ENCODE results near the gene PMS2. TPM values are rescaled to one million over a fixed set of nuclear protein-coding genes. Genes with fewer than 3 reads are reported as not detected.
"Not testable (repeated sequence)": the region's sequence is repeated elsewhere in the genome, so short reads cannot be mapped to it uniquely, and the experiment has no call there.

Gene PMS2
- total RNA-seq, 2 donors from 2014 or later, result 17.4 to 20.6 TPM

GRCh38 chr7:6026011-6026819 lies 17.4 kb upstream of the PMS2 start:
- peaks cover 96% of the 10 kb centered on the region for H3K36me3 Mint-ChIP-seq (ENCODE audit: low read depth)
- H3K27me3 Mint-ChIP-seq, result no peaks in the 10 kb centered on the region
- no peaks in the 10 kb centered on the region for H3K9me3 Mint-ChIP-seq
- peak; percentile 97 for ATAC-seq (replicated peaks)
- peaks cover 15% of the 10 kb centered on the region for H3K4me1 Mint-ChIP-seq
- peak overlapping the region; percentile 96 for H3K27ac Mint-ChIP-seq
- peak overlapping the region; percentile 79 for H3K4me3 Mint-ChIP-seq

GRCh38 chr7:6023974-6024435 lies 15.2 kb upstream of the PMS2 start:
- peak overlapping the region; percentile 18 for H3K27ac Mint-ChIP-seq

GRCh38 chr7:6022707-6023106 lies 13.9 kb upstream of the PMS2 start:
- peaks cover 100% of the 10 kb centered on the region for H3K36me3 Mint-ChIP-seq (ENCODE audit: low read depth)
- no peak overlapping the region for H3K27ac Mint-ChIP-seq
- no peak for ATAC-seq (replicated peaks)

More at GRCh38 chr7:6023974-6024435, 15.2 kb upstream of the PMS2 start:
- H3K27me3 Mint-ChIP-seq, result no peaks in the 10 kb centered on the region
- no peak overlapping the region for H3K4me3 Mint-ChIP-seq
- peaks cover 100% of the 10 kb centered on the region for H3K36me3 Mint-ChIP-seq (ENCODE audit: low read depth)
- no peaks in the 10 kb centered on the region for H3K9me3 Mint-ChIP-seq
- peaks cover 15% of the 10 kb centered on the region for H3K4me1 Mint-ChIP-seq
- no peak for ATAC-seq (replicated peaks)

GRCh38 chr7:6020371-6021286 lies 11.8 kb upstream of the PMS2 start:
- H3K36me3 Mint-ChIP-seq (ENCODE audit: low read depth), result peaks cover 100% of the 10 kb centered on the region
- ATAC-seq (replicated peaks), result no peak
- H3K9me3 Mint-ChIP-seq, result no peaks in the 10 kb centered on the region
- H3K4me3 Mint-ChIP-seq, result no peak overlapping the region
- H3K4me1 Mint-ChIP-seq, result no peaks in the 10 kb centered on the region
- no peak overlapping the region for H3K27ac Mint-ChIP-seq
- no peaks in the 10 kb centered on the region for H3K27me3 Mint-ChIP-seq

More at GRCh38 chr7:6022707-6023106, 13.9 kb upstream of the PMS2 start:
- Mint-ChIP-seq H3K4me3 (no peak overlapping the region), H3K27me3 (no peaks in the 10 kb centered on the region), H3K9me3 (no peaks in the 10 kb centered on the region), H3K4me1 (peaks cover 15% of the 10 kb centered on the region)

- Mint-ChIP-seq H3K27ac (peak overlapping the region; percentile 50), H3K4me3 (no peak overlapping the region), H3K4me1 (no peaks in the 10 kb centered on the region), H3K9me3 (no peaks in the 10 kb centered on the region), H3K27me3 (no peaks in the 10 kb centered on the region), H3K36me3 (ENCODE audit: low read depth) (peaks cover 86% of the 10 kb centered on the region)
- ATAC-seq (replicated peaks), result no peak
Measured at GRCh38 chr7:6016653-6016966, 7.8 kb upstream of the PMS2 start.

- Mint-ChIP-seq H3K36me3 (ENCODE audit: low read depth) (peaks cover 86% of the 10 kb centered on the region), H3K27me3 (no peaks in the 10 kb centered on the region)
- peak; percentile 36 for ATAC-seq (replicated peaks)
Measured at GRCh38 chr7:6015917-6016652, 7.2 kb upstream of the PMS2 start.

GRCh38 chr7:6012355-6013104 lies 3.7 kb upstream of the PMS2 start:
- no peaks in the 10 kb centered on the region for H3K27me3 Mint-ChIP-seq
- H3K4me1 Mint-ChIP-seq, result peaks cover 6% of the 10 kb centered on the region
- no peak overlapping the region for H3K4me3 Mint-ChIP-seq
- peak; percentile 1 for ATAC-seq (replicated peaks)
- H3K9me3 Mint-ChIP-seq, result no peaks in the 10 kb centered on the region
- peak overlapping the region; percentile 93 for H3K27ac Mint-ChIP-seq
- H3K36me3 Mint-ChIP-seq (ENCODE audit: low read depth), result peaks cover 60% of the 10 kb centered on the region

More at GRCh38 chr7:6015917-6016652, 7.2 kb upstream of the PMS2 start:
- Mint-ChIP-seq H3K9me3 (no peaks in the 10 kb centered on the region), H3K27ac (peak overlapping the region; percentile 50), H3K4me1 (no peaks in the 10 kb centered on the region), H3K4me3 (no peak overlapping the region)

GRCh38 chr7:6011541-6011940 lies 2.7 kb upstream of the PMS2 start:
- Mint-ChIP-seq H3K4me1 (peaks cover 11% of the 10 kb centered on the region), H3K27ac (peak overlapping the region; percentile 93), H3K36me3 (ENCODE audit: low read depth) (peaks cover 50% of the 10 kb centered on the region), H3K4me3 (peak overlapping the region; percentile 86), H3K27me3 (no peaks in the 10 kb centered on the region), H3K9me3 (no peaks in the 10 kb centered on the region)
- no peak for ATAC-seq (replicated peaks)

- Mint-ChIP-seq H3K36me3 (ENCODE audit: low read depth) (peaks cover 45% of the 10 kb centered on the region), H3K4me1 (peaks cover 11% of the 10 kb centered on the region), H3K27ac (peak overlapping the region; percentile 93), H3K4me3 (peak overlapping the region; percentile 86)
- ATAC-seq (replicated peaks); H3K27me3 Mint-ChIP-seq; H3K9me3 Mint-ChIP-seq: not testable (repeated sequence)
Measured at GRCh38 chr7:6010370-6010769, 1.5 kb upstream of the PMS2 start.

GRCh38 chr7:6007835-6008590 lies 836 bp downstream of the PMS2 start:
- Mint-ChIP-seq H3K4me1 (peaks cover 11% of the 10 kb centered on the region), H3K27ac (peak overlapping the region; percentile 21), H3K4me3 (peak overlapping the region; percentile 86), H3K36me3 (ENCODE audit: low read depth) (peaks cover 53% of the 10 kb centered on the region)
- not testable (repeated sequence) for ATAC-seq (replicated peaks); H3K9me3 Mint-ChIP-seq; H3K27me3 Mint-ChIP-seq

GRCh38 chr7:6007386-6007785 lies 1.5 kb downstream of the PMS2 start:
- no peaks in the 10 kb centered on the region for H3K9me3 Mint-ChIP-seq
- peak overlapping the region; percentile 86 for H3K4me3 Mint-ChIP-seq
- peaks cover 53% of the 10 kb centered on the region for H3K36me3 Mint-ChIP-seq (ENCODE audit: low read depth)
- ATAC-seq (replicated peaks), result no peak
- no peaks in the 10 kb centered on the region for H3K27me3 Mint-ChIP-seq
- peak overlapping the region; percentile 21 for H3K27ac Mint-ChIP-seq
- H3K4me1 Mint-ChIP-seq, result peaks cover 11% of the 10 kb centered on the region

GRCh38 chr7:5997210-5997808 lies 11.5 kb downstream of the PMS2 start:
- no peaks in the 10 kb centered on the region for H3K27me3 Mint-ChIP-seq
- peak; percentile 44 for ATAC-seq (replicated peaks)
- H3K9me3 Mint-ChIP-seq, result no peaks in the 10 kb centered on the region
- no peak overlapping the region for H3K27ac Mint-ChIP-seq
- no peak overlapping the region for H3K4me3 Mint-ChIP-seq
- no peaks in the 10 kb centered on the region for H3K4me1 Mint-ChIP-seq
- H3K36me3 Mint-ChIP-seq (ENCODE audit: low read depth), result peaks cover 96% of the 10 kb centered on the region

- H3K4me3 Mint-ChIP-seq; ATAC-seq (replicated peaks); H3K4me1 Mint-ChIP-seq; H3K27me3 Mint-ChIP-seq; H3K9me3 Mint-ChIP-seq; H3K27ac Mint-ChIP-seq: not testable (repeated sequence)
- peaks cover 79% of the 10 kb centered on the region for H3K36me3 Mint-ChIP-seq (ENCODE audit: low read depth)
Measured at GRCh38 chr7:5987061-5987460, 21.8 kb downstream of the PMS2 start.
